HG03571 (cell line): ENCODE results near the gene TTC28.

Experiments used
- ATAC-seq: cut with Tn5 transposase; IDR thresholded peaks from one replicate; pipeline ENCODE4 v1.9.1; 2021; ENCODE audit not compliant: unreplicated experiment

TTC28 gene

GRCh38 chr22:27998511-27999410 is 680.9 kb downstream of the TTC28 start:
- no peak for ATAC-seq

GRCh38 chr22:27997538-27997937 is 682.1 kb downstream of the TTC28 start:
- ATAC-seq = no peak

- ATAC-seq = no peak
Measured at GRCh38 chr22:27996981-27997380, 682.7 kb downstream of the TTC28 start.

- ATAC-seq = no peak
Measured at GRCh38 chr22:27996529-27996925, 683.1 kb downstream of the TTC28 start.

GRCh38 chr22:27995801-27996528 is 683.7 kb downstream of the TTC28 start:
- ATAC-seq = no peak

- no peak for ATAC-seq
Measured at GRCh38 chr22:27994481-27995331, 684.9 kb downstream of the TTC28 start.

- no peak for ATAC-seq
Measured at GRCh38 chr22:27993774-27994350, 685.8 kb downstream of the TTC28 start.

- no peak for ATAC-seq
Measured at GRCh38 chr22:27993201-27993635, 686.4 kb downstream of the TTC28 start.

- no peak for ATAC-seq
Measured at GRCh38 chr22:27992294-27993165, 687.1 kb downstream of the TTC28 start.

GRCh38 chr22:27991586-27992293 is 687.9 kb downstream of the TTC28 start:
- ATAC-seq = no peak

GRCh38 chr22:27990879-27991278 is 688.8 kb downstream of the TTC28 start:
- no peak for ATAC-seq

GRCh38 chr22:27990451-27990840 is 689.2 kb downstream of the TTC28 start:
- ATAC-seq = no peak

GRCh38 chr22:27989758-27990450 is 689.7 kb downstream of the TTC28 start:
- ATAC-seq = no peak

GRCh38 chr22:27988704-27989103 is 690.9 kb downstream of the TTC28 start:
- ATAC-seq = no peak

GRCh38 chr22:27987557-27987956 is 692.1 kb downstream of the TTC28 start:
- no peak for ATAC-seq

GRCh38 chr22:27986937-27987336 is 692.7 kb downstream of the TTC28 start:
- no peak for ATAC-seq

- ATAC-seq = no peak
Measured at GRCh38 chr22:27986459-27986858, 693.2 kb downstream of the TTC28 start.
